Central memory CD4-positive, alpha-beta T cell (primary cell): ENCODE results near the gene SLX9.
A peak's percentile ranks its signal among the peaks of the same experiment; 100 is the strongest.
"Not testable (repeated sequence)": the region's sequence is repeated elsewhere in the genome, so short reads cannot be mapped to it uniquely, and the experiment has no call there.

Source experiments
- DNase-seq: peaks from one replicate; pipeline ENCODE4 v3.0.0; 2022

SLX9 gene

GRCh38 chr21:44902268-44903049, 37.4 kb upstream of the SLX9 start:
- DNase-seq = no peak

GRCh38 chr21:44903050-44903685, 36.7 kb upstream of the SLX9 start:
- no peak for DNase-seq

GRCh38 chr21:44903689-44904088, 36.1 kb upstream of the SLX9 start:
- no peak for DNase-seq

GRCh38 chr21:44904141-44904923, 35.5 kb upstream of the SLX9 start:
- no peak for DNase-seq

- DNase-seq = no peak
Measured at GRCh38 chr21:44905016-44905727, 34.7 kb upstream of the SLX9 start.

GRCh38 chr21:44905728-44906090, 34.1 kb upstream of the SLX9 start:
- no peak for DNase-seq

- DNase-seq = no peak
Measured at GRCh38 chr21:44907225-44907965, 32.4 kb upstream of the SLX9 start.

- no peak for DNase-seq
Measured at GRCh38 chr21:44907966-44908895, 31.6 kb upstream of the SLX9 start.

GRCh38 chr21:44908908-44909307, 30.9 kb upstream of the SLX9 start:
- DNase-seq = no peak

- no peak for DNase-seq
Measured at GRCh38 chr21:44909719-44910118, 30.1 kb upstream of the SLX9 start.

- no peak for DNase-seq
Measured at GRCh38 chr21:44910229-44911067, 29.4 kb upstream of the SLX9 start.

GRCh38 chr21:44911068-44911383, 28.8 kb upstream of the SLX9 start:
- DNase-seq = no peak

- peak; percentile 74 for DNase-seq
Measured at GRCh38 chr21:44911384-44912157, 28.3 kb upstream of the SLX9 start.

GRCh38 chr21:44912158-44912473, 27.7 kb upstream of the SLX9 start:
- DNase-seq = no peak

- DNase-seq = not testable (repeated sequence)
Measured at GRCh38 chr21:44912506-44913412, 27.1 kb upstream of the SLX9 start.

- DNase-seq = no peak
Measured at GRCh38 chr21:44913425-44914175, 26.2 kb upstream of the SLX9 start.

- DNase-seq = peak; percentile 65
Measured at GRCh38 chr21:44914176-44914874, 25.5 kb upstream of the SLX9 start.
